Activated T-cell treated with anti-CD3 and anti-CD28 coated beads, Interleukin-2, amount 50 U/mL, for 4 hours (primary cell): Measurements from ENCODE around the gene ME2. TPM values are rescaled to one million over a fixed set of nuclear protein-coding genes. Genes with fewer than 3 reads are reported as not detected.
"Not testable (repeated sequence)": the region's sequence is repeated elsewhere in the genome, so short reads cannot be mapped to it uniquely, and the experiment has no call there.

Source experiments
- ATAC-seq, 2 donors: fragments of 200-7000 bp; cut with Tn5 transposase; one replicate each; pipeline ENCODE4 v1.10.0; 2021
- DNase-seq: peaks from one replicate; pipeline ENCODE4 v3.0.0-alpha.2; 2020
- H3K27me3 Mint-ChIP-seq: one replicate; pipeline ENCODE4 v1.8.0; 2021; ENCODE audit warnings: low read depth, mixed read lengths
- H3K36me3 Mint-ChIP-seq: one replicate; pipeline ENCODE4 v1.8.0; 2022; ENCODE audit warnings: mixed read lengths; ENCODE audit not compliant: insufficient read depth
- H3K4me1 Mint-ChIP-seq: one replicate; pipeline ENCODE4 v1.8.0; 2021; ENCODE audit warnings: low read depth, mixed read lengths
- H3K4me3 Mint-ChIP-seq: one replicate; pipeline ENCODE4 v1.8.0; 2021; ENCODE audit warnings: mild to moderate bottlenecking, moderate library complexity, mixed read lengths
- H3K9me3 Mint-ChIP-seq: one replicate; pipeline ENCODE4 v1.8.0; 2021; ENCODE audit warnings: mixed read lengths
- total RNA-seq, 3 donors: library from RNA; stranded (reverse); gene quantifications; one replicate each; pipeline ENCODE4 v1.2.1, GENCODE V29; 2021

The ME2 gene
- total RNA-seq, 3 donors from 2014 or later: 90.9 to 108 (median 108) TPM

GRCh38 chr18:50850307-50851065 lies 28.4 kb upstream of the ME2 start:
- no peak overlapping the region for H3K4me3 Mint-ChIP-seq
- H3K9me3 Mint-ChIP-seq: peaks cover 8% of the 10 kb centered on the region
- ATAC-seq (no peak), DNase-seq (no peak)
- H3K27me3 Mint-ChIP-seq: peaks cover 7% of the 10 kb centered on the region
- peaks cover 3% of the 10 kb centered on the region for H3K36me3 Mint-ChIP-seq
- H3K4me1 Mint-ChIP-seq: no peaks in the 10 kb centered on the region

DNA sequence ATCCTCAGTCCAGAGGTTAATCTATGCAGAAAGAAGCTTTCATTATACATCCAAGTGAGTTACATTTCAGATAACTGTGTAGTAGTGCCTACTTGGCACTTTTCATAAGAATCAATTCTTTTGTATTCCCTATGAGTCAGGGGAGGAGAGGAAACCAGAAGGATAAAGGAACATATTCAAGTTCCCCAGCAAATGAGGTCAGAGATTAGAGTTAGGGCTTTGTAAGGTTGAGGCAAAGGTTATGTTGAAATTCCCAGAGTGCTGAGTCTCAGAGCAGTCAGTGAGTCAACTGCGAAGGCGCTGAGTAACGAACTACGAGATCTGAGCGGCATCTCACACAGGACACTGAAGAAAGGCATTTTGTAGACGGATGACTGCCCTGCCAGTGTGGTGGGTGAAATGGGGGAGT lies 25.1 kb upstream of the ME2 start:
- ATAC-seq (no peak), DNase-seq (no peak)
- H3K4me1 Mint-ChIP-seq: no peaks in the 10 kb centered on the region
- H3K9me3 Mint-ChIP-seq: peaks cover 8% of the 10 kb centered on the region
- peaks cover 7% of the 10 kb centered on the region for H3K27me3 Mint-ChIP-seq
- peaks cover 3% of the 10 kb centered on the region for H3K36me3 Mint-ChIP-seq
- no peak overlapping the region for H3K4me3 Mint-ChIP-seq

- Mint-ChIP-seq H3K4me3 (no peak overlapping the region), H3K9me3 (peaks cover 8% of the 10 kb centered on the region)
- no peak for ATAC-seq
Measured at GRCh38 chr18:50855976-50856757, 22.8 kb upstream of the ME2 start.

DNA sequence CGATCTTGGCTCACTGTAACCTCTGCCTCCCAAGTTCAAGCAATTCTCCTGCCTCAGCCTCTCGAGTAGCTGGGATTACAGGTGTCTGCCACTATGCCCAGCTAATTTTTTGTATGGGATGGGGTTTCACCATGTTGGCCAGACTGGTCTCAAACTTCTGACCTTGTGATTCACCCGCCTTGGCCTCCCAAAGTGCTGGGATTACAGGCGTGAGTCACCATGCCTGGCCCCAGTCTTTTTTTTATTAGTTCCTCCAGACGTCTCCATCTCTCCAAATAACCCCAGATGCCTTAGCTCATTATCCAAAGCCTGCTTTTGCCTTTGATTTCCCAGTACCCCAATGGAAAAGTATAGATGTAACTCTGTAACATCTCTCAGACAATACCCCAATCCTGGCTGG lies 21.8 kb upstream of the ME2 start:
- not testable (repeated sequence) for H3K9me3 Mint-ChIP-seq, H3K36me3 Mint-ChIP-seq, ATAC-seq, H3K4me3 Mint-ChIP-seq, H3K4me1 Mint-ChIP-seq, DNase-seq
- H3K27me3 Mint-ChIP-seq: peaks cover 16% of the 10 kb centered on the region

More at GRCh38 chr18:50855976-50856757, 22.8 kb upstream of the ME2 start:
- no peak for DNase-seq
- H3K36me3 Mint-ChIP-seq: peaks cover 3% of the 10 kb centered on the region
- H3K27me3 Mint-ChIP-seq: peaks cover 12% of the 10 kb centered on the region
- no peaks in the 10 kb centered on the region for H3K4me1 Mint-ChIP-seq

- no peak for ATAC-seq
- peaks cover 8% of the 10 kb centered on the region for H3K9me3 Mint-ChIP-seq
- DNase-seq: no peak
- no peak overlapping the region for H3K4me3 Mint-ChIP-seq
- H3K27me3 Mint-ChIP-seq: peaks cover 13% of the 10 kb centered on the region
- H3K36me3 Mint-ChIP-seq: peaks cover 3% of the 10 kb centered on the region
- no peaks in the 10 kb centered on the region for H3K4me1 Mint-ChIP-seq
Measured at GRCh38 chr18:50857694-50858093, 21.2 kb upstream of the ME2 start.

DNA sequence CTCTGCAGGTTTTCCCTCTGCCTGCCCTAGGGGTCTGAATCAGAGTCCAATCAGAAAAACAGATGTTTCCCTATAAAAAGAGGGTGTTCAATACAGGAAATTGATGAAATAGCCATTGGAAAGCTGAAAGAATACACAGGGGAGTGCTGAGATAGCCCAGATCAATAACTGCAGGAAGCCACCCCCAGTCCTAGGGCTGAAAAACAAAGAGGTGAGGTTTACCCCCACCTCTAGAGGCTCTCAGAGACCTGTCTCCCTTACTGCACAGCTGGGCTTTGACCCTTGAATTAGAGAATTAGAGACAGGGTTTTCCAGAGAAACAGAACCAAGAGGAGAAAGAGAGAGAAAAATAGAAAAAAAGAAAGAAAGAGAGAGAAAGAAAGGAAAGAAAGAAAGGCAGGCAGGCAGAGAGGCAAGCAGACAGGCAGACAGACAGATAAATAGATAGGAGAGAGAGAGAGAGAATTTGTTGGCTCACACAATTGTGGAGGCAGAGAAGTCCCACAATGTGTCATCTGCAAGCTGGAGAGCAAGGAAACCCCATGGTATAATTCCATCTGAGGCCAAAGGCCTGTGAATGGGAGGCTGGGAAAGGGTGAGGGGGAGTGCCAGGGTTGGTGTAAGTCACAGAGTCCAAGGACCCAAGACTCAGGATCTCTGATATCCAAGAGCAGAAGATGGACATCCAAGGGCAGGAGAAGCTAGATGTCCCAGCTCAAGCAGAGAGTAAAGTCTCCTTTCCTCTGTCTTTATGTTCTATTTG lies 18.9 kb upstream of the ME2 start:
- Mint-ChIP-seq H3K9me3 (no peaks in the 10 kb centered on the region), H3K4me3 (no peak overlapping the region), H3K4me1 (no peaks in the 10 kb centered on the region), H3K27me3 (peaks cover 9% of the 10 kb centered on the region), H3K36me3 (no peaks in the 10 kb centered on the region)
- DNase-seq (no peak), ATAC-seq (no peak)

GRCh38 chr18:50861617-50862016 lies 17.3 kb upstream of the ME2 start:
- no peak for DNase-seq
- peaks cover 9% of the 10 kb centered on the region for H3K27me3 Mint-ChIP-seq
- no peak for ATAC-seq
- H3K4me3 Mint-ChIP-seq: no peak overlapping the region
- H3K9me3 Mint-ChIP-seq: no peaks in the 10 kb centered on the region
- H3K36me3 Mint-ChIP-seq: no peaks in the 10 kb centered on the region
- no peaks in the 10 kb centered on the region for H3K4me1 Mint-ChIP-seq

- no peak for DNase-seq
- H3K4me3 Mint-ChIP-seq: no peak overlapping the region
- H3K4me1 Mint-ChIP-seq: no peaks in the 10 kb centered on the region
- H3K9me3 Mint-ChIP-seq: no peaks in the 10 kb centered on the region
- no peak for ATAC-seq
- peaks cover 9% of the 10 kb centered on the region for H3K27me3 Mint-ChIP-seq
- no peaks in the 10 kb centered on the region for H3K36me3 Mint-ChIP-seq
Measured at GRCh38 chr18:50862401-50862800, 16.5 kb upstream of the ME2 start.

DNA sequence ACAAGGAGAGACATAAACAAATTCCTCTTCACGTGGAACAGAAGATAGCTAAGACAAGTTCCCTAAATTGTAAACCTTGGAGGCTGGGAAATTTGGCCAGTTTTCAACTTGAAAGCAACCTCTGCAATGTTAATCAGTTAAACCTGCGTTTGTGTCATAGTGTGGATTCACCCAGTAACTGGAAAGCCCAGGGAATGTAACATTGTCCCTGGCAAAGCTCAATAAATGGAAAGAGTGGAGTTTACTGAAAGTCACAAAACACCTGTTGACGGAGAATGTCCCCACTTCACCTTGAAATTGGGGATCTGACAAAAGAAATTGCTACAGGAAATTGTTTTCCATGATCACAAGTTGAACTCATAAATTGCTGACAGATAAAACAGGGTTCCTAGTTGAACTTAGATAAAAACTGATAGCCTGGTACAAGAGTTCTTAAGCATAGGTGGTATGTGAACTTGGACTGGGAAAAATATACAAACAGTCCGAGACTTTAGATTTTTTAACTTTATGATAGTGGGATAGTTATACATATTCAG lies 15.0 kb upstream of the ME2 start:
- Mint-ChIP-seq H3K4me1 (no peaks in the 10 kb centered on the region), H3K36me3 (no peaks in the 10 kb centered on the region), H3K4me3 (no peak overlapping the region)

GRCh38 chr18:50866765-50867164 lies 12.2 kb upstream of the ME2 start:
- Mint-ChIP-seq H3K36me3 (no peaks in the 10 kb centered on the region), H3K27me3 (peaks cover under 1% of the 10 kb centered on the region), H3K4me3 (no peak overlapping the region), H3K9me3 (no peaks in the 10 kb centered on the region), H3K4me1 (no peaks in the 10 kb centered on the region)
- ATAC-seq (no peak), DNase-seq (no peak)

More for the DNA sequence above, 15.0 kb upstream of the ME2 start:
- DNase-seq: no peak
- no peak for ATAC-seq
- peaks cover 9% of the 10 kb centered on the region for H3K27me3 Mint-ChIP-seq
- H3K9me3 Mint-ChIP-seq: no peaks in the 10 kb centered on the region

DNA sequence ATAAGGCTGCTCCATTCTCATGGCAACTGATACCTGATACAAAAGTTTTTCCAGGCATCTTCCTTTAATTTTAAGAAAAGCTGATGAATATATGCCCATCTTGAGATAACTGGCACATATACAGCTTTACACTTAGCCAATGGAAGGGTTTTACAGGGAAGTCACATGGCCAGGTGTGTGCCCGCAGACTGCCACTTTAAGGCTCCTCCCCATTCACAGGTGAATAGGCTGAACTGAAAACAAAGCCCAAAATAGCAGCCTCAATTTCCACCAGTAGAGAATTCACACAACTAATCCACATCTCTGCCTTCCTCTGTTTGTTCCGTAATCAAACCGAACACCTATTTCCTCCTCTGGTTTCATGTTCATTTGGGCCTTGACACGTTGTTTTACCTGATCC lies 9.8 kb upstream of the ME2 start:
- no peaks in the 10 kb centered on the region for H3K4me1 Mint-ChIP-seq
- no peak overlapping the region for H3K4me3 Mint-ChIP-seq
- no peaks in the 10 kb centered on the region for H3K36me3 Mint-ChIP-seq
- H3K9me3 Mint-ChIP-seq: no peaks in the 10 kb centered on the region
- DNase-seq (no peak), ATAC-seq (no peak)
- H3K27me3 Mint-ChIP-seq: no peaks in the 10 kb centered on the region

DNA sequence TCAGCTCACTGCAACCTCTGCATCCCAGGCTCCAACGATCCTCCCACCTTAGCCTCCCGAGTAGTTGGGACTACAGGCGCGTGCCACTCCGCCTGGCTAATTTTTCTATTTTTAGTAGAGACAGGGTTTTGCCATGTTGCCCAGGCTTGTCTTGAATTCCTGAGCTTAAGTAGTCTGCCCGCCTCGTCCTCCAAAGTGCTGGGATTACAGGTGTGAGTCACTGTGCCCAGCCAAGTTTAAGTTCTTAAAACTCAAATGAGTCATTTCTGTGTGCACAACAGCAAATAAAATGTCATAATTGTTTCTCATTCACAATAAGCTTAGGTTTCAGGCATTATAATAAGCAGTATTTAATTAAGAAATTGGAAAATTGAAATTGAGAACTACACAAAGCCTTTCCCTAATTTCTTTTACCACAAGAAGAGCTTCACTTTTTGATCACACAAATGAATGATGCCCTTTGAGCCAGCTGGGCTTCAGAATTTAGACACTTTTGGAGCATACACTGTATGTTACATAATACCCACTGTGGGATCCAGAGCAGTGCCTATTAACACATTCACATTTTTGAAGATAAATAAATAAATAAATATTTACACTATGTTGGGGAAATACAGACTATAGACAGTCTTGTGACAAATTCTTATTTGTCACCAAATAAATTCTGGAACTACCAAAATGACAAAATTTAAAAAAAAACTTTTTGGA lies 8.6 kb upstream of the ME2 start:
- Mint-ChIP-seq H3K9me3 (no peaks in the 10 kb centered on the region), H3K36me3 (no peaks in the 10 kb centered on the region), H3K4me1 (no peaks in the 10 kb centered on the region), H3K4me3 (no peak overlapping the region), H3K27me3 (no peaks in the 10 kb centered on the region)
- DNase-seq (no peak), ATAC-seq (no peak)

GRCh38 chr18:50871846-50872245 lies 7.1 kb upstream of the ME2 start:
- DNase-seq: no peak
- no peak for ATAC-seq
- Mint-ChIP-seq H3K4me1 (no peaks in the 10 kb centered on the region), H3K4me3 (no peak overlapping the region), H3K36me3 (no peaks in the 10 kb centered on the region), H3K27me3 (no peaks in the 10 kb centered on the region), H3K9me3 (no peaks in the 10 kb centered on the region)
